Right ventricle myocardium superior (tissue), 1 donor: ENCODE data around the gene GART. TPM values are rescaled to one million over a fixed set of nuclear protein-coding genes. Genes with fewer than 3 reads are reported as not detected.

Source experiments
- ATAC-seq: fragments of 200-7000 bp; cut with Tn5 transposase; one replicate; pipeline ENCODE4 v1.9.1; 2020; ENCODE audit warnings: mild to moderate bottlenecking; ENCODE audit not compliant: poor library complexity
- DNase-seq: peaks from one replicate; pipeline ENCODE4 v3.0.0-alpha.2; 2020
- intact Hi-C: fragments of 100-400 bp; cut with DNase I; formaldehyde crosslinking; loops from one replicate; pipeline ENCODE4 v1.11.2; 2022
- total RNA-seq: library from RNA; stranded (reverse); fragmentation: NEBNext Ultra II Directional; extraction: Animal tissue kit (Norgen Biotek cat#: 25700); gene quantifications from one replicate; pipeline ENCODE4 v1.2.1, GENCODE V29; 2021
- donor health status: DM: no; HTN: yes; CAD: no; lungs with severe emphysema.

The GART gene
- total RNA-seq, 1 donor from 2014 or later, result 38.0 TPM

- DNase-seq, result no peak
- ATAC-seq, result no peak
Observed at GRCh38 chr21:33557447-33557846, 15.5 kb upstream of the GART start.

GRCh38 chr21:33554982-33555344, 13.0 kb upstream of the GART start:
- intact Hi-C loops, result no loop called here
- DNase-seq (no peak), ATAC-seq (no peak)

More at GRCh38 chr21:33557447-33557846, 15.5 kb upstream of the GART start:
- intact Hi-C loops, result no loop called here

GRCh38 chr21:33554236-33554981, 12.5 kb upstream of the GART start:
- intact Hi-C loops, result no loop called here

GRCh38 chr21:33552999-33553598, 11.2 kb upstream of the GART start:
- intact Hi-C loops, result no loop called here
- no peak for ATAC-seq
- no peak for DNase-seq

More at GRCh38 chr21:33554236-33554981, 12.5 kb upstream of the GART start:
- no peak for DNase-seq
- ATAC-seq, result no peak

- no peak for ATAC-seq
- intact Hi-C loops, result no loop called here
- no peak for DNase-seq
Observed at GRCh38 chr21:33552093-33552998, 10.4 kb upstream of the GART start.

GRCh38 chr21:33551664-33552063, 9.7 kb upstream of the GART start:
- DNase-seq, result no peak
- intact Hi-C loops, result no loop called here
- no peak for ATAC-seq

- intact Hi-C loops, result no loop called here
Observed at GRCh38 chr21:33550772-33551660, 9.1 kb upstream of the GART start.

GRCh38 chr21:33549848-33550771, 8.2 kb upstream of the GART start:
- ATAC-seq (peak; percentile 11), DNase-seq (no peak)
- intact Hi-C loops, result no loop called here

More at GRCh38 chr21:33550772-33551660, 9.1 kb upstream of the GART start:
- DNase-seq, result no peak
- ATAC-seq, result no peak

GRCh38 chr21:33546086-33546485, 4.2 kb upstream of the GART start:
- no peak for DNase-seq
- ATAC-seq, result no peak
- intact Hi-C loops, result no loop called here

- no peak for ATAC-seq
- DNase-seq, result no peak
- intact Hi-C loops, result no loop called here
Observed at GRCh38 chr21:33544451-33545195, 2.7 kb upstream of the GART start.

- ATAC-seq (peak; percentile 48), DNase-seq (no peak)
- intact Hi-C loops, result no loop called here
Observed at GRCh38 chr21:33543505-33544129, 1.7 kb upstream of the GART start.

- intact Hi-C loops, result no loop called here
- DNase-seq (peak; percentile 99), ATAC-seq (peak; percentile 98)
Observed at GRCh38 chr21:33542640-33543504, 955 bp upstream of the GART start, which contains the start of gene SON. TSS of gene SON (plus strand) at chr21:33543038. CDS start at chr21:33543093, 55 bp downstream.

- ATAC-seq, result no peak
- intact Hi-C loops, result no loop called here
- no peak for DNase-seq
Observed at GRCh38 chr21:33541105-33541711, 709 bp downstream of the GART start.

GRCh38 chr21:33540711-33541104, 1.2 kb downstream of the GART start:
- intact Hi-C loops, result no loop called here
- ATAC-seq (no peak), DNase-seq (no peak)

GRCh38 chr21:33539616-33540015, 2.3 kb downstream of the GART start:
- intact Hi-C loops, result no loop called here
- no peak for DNase-seq
- no peak for ATAC-seq
